A549 (cell line): ENCODE measurements around the gene CD99.
"Not testable (repeated sequence)": the region's sequence is repeated elsewhere in the genome, so short reads cannot be mapped to it uniquely, and the experiment has no call there.

Source experiments
- BHLHE40 ChIP-seq: IDR thresholded peaks from 2 replicates; pipeline ENCODE4 v1.6.1; 2012; ENCODE audit warnings: low read depth, low read length, inconsistent platforms
- CEBPB ChIP-seq, 2 experiments: fragments of >200 bp in 1 of 2; sonication (Bioruptor Twin) in 1 of 2; formaldehyde crosslinking in 1 of 2; IDR thresholded peaks; 2 replicates each; pipeline ENCODE4 v1.6.1; 2012 to 2016
- EP300 ChIP-seq, 2 experiments: fragments of >200 bp; sonication (Bioruptor Twin); formaldehyde crosslinking; IDR thresholded peaks; 2 replicates in 1 of 2; 3 replicates in 1 of 2; pipeline ENCODE4 v1.6.1; 2016 to 2017
- MAZ ChIP-seq: fragments of 150-350 bp; IDR thresholded peaks from 2 replicates; pipeline ENCODE4 v1.6.1; 2014; ENCODE audit warnings: antibody characterized with exemption, low read depth, low read length, borderline replicate concordance
- MYC ChIP-seq: IDR thresholded peaks from 2 replicates; pipeline ENCODE4 v1.6.1; 2012; ENCODE audit warnings: mild to moderate bottlenecking, inconsistent platforms, low read length, improper control_type of control experiment, borderline replicate concordance
- POLR2A ChIP-seq: IDR thresholded peaks from 2 replicates; pipeline ENCODE4 v1.6.1; 2012; ENCODE audit warnings: mild to moderate bottlenecking, low read length
- RAD21 ChIP-seq, 2 experiments: fragments of >200 bp in 1 of 2; sonication (Bioruptor Twin) in 1 of 2; formaldehyde crosslinking in 1 of 2; IDR thresholded peaks in 1 of 2; conservative IDR thresholded peaks in 1 of 2; 2 replicates in 1 of 2; 3 replicates in 1 of 2; pipeline ENCODE4 v1.6.1; 2012 to 2018; ENCODE audit warnings: inconsistent platforms in 1 of 2
- ZFP36 ChIP-seq: fragments of 450-650 bp; IDR thresholded peaks from 2 replicates; pipeline ENCODE4 v1.6.1; 2014; ENCODE audit warnings: borderline replicate concordance; ENCODE audit not compliant: partially characterized antibody
- TF ChIP-seq, protein P1 (sequence below): fragments of >200 bp; sonication (Bioruptor Twin); formaldehyde crosslinking; IDR thresholded peaks from 3 replicates; pipeline ENCODE4 v1.5.1; 2016
- TF ChIP-seq, protein P2 (sequence below): fragments of >200 bp; sonication (Bioruptor Twin); formaldehyde crosslinking; IDR thresholded peaks from 3 replicates; pipeline ENCODE4 v1.6.1; 2016
- TF ChIP-seq, protein P3 (sequence below): IDR thresholded peaks from 2 replicates; pipeline ENCODE4 v1.6.1; 2012
- TF ChIP-seq, protein P4 (sequence below): fragments of 200-600 bp; sonication (generic); IDR thresholded peaks from 2 replicates; pipeline ENCODE4 v1.6.1; 2016; ENCODE audit warnings: antibody characterized with exemption, mild to moderate bottlenecking, moderate library complexity
- TF ChIP-seq, protein P5 (sequence below): IDR thresholded peaks from 2 replicates; pipeline ENCODE4 v1.6.1; 2012

DNA sequence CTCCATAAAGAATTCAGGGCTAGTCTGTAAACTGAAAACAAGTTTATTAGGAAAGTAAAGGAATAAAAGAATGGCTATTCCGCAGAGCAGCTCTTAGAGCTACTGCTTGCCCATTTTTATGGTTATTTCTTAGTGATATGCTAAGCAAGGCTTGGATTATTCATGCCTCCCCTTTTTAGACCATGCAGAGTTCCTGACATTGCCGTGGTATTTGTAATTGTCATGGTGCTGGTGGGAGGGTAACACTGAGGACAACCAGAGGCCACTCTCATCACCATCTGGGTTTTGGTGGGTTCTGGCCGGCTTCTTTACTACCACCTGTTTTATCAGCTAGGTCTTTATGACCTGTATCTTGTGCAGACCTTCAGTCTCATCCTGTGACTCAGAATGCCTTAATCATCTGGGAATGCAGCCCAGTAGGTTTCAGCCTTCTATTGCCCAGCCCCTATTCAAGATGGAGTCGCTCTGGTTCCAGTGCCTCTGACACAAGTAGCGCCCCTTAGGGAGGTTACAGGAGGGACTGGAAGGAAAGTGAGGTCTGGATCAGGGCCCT lies 64.1 kb downstream of the CD99 start:
- not testable (repeated sequence) for TF ChIP-seq EP300 (IDR thresholded peaks at IDR 0.05); CEBPB (IDR thresholded peaks at IDR 0.05); MYC; MAZ; POLR2A; BHLHE40; ZFP36; RAD21 (conservative IDR thresholded peaks at IDR 0.05 in 1 of 2, IDR thresholded peaks at IDR 0.05 in 1 of 2)
- TF ChIP-seq, protein P1, sequence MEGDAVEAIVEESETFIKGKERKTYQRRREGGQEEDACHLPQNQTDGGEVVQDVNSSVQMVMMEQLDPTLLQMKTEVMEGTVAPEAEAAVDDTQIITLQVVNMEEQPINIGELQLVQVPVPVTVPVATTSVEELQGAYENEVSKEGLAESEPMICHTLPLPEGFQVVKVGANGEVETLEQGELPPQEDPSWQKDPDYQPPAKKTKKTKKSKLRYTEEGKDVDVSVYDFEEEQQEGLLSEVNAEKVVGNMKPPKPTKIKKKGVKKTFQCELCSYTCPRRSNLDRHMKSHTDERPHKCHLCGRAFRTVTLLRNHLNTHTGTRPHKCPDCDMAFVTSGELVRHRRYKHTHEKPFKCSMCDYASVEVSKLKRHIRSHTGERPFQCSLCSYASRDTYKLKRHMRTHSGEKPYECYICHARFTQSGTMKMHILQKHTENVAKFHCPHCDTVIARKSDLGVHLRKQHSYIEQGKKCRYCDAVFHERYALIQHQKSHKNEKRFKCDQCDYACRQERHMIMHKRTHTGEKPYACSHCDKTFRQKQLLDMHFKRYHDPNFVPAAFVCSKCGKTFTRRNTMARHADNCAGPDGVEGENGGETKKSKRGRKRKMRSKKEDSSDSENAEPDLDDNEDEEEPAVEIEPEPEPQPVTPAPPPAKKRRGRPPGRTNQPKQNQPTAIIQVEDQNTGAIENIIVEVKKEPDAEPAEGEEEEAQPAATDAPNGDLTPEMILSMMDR = not testable (repeated sequence)
- TF ChIP-seq, protein P2, sequence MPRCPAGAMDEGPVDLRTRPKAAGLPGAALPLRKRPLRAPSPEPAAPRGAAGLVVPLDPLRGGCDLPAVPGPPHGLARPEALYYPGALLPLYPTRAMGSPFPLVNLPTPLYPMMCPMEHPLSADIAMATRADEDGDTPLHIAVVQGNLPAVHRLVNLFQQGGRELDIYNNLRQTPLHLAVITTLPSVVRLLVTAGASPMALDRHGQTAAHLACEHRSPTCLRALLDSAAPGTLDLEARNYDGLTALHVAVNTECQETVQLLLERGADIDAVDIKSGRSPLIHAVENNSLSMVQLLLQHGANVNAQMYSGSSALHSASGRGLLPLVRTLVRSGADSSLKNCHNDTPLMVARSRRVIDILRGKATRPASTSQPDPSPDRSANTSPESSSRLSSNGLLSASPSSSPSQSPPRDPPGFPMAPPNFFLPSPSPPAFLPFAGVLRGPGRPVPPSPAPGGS = not testable (repeated sequence)
- TF ChIP-seq, protein P3, sequence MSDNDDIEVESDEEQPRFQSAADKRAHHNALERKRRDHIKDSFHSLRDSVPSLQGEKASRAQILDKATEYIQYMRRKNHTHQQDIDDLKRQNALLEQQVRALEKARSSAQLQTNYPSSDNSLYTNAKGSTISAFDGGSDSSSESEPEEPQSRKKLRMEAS = not testable (repeated sequence)
- TF ChIP-seq, protein P4, sequence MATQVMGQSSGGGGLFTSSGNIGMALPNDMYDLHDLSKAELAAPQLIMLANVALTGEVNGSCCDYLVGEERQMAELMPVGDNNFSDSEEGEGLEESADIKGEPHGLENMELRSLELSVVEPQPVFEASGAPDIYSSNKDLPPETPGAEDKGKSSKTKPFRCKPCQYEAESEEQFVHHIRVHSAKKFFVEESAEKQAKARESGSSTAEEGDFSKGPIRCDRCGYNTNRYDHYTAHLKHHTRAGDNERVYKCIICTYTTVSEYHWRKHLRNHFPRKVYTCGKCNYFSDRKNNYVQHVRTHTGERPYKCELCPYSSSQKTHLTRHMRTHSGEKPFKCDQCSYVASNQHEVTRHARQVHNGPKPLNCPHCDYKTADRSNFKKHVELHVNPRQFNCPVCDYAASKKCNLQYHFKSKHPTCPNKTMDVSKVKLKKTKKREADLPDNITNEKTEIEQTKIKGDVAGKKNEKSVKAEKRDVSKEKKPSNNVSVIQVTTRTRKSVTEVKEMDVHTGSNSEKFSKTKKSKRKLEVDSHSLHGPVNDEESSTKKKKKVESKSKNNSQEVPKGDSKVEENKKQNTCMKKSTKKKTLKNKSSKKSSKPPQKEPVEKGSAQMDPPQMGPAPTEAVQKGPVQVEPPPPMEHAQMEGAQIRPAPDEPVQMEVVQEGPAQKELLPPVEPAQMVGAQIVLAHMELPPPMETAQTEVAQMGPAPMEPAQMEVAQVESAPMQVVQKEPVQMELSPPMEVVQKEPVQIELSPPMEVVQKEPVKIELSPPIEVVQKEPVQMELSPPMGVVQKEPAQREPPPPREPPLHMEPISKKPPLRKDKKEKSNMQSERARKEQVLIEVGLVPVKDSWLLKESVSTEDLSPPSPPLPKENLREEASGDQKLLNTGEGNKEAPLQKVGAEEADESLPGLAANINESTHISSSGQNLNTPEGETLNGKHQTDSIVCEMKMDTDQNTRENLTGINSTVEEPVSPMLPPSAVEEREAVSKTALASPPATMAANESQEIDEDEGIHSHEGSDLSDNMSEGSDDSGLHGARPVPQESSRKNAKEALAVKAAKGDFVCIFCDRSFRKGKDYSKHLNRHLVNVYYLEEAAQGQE = not testable (repeated sequence)
- TF ChIP-seq, protein P5, sequence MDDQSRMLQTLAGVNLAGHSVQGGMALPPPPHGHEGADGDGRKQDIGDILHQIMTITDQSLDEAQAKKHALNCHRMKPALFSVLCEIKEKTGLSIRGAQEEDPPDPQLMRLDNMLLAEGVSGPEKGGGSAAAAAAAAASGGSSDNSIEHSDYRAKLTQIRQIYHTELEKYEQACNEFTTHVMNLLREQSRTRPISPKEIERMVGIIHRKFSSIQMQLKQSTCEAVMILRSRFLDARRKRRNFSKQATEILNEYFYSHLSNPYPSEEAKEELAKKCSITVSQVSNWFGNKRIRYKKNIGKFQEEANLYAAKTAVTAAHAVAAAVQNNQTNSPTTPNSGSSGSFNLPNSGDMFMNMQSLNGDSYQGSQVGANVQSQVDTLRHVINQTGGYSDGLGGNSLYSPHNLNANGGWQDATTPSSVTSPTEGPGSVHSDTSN = not testable (repeated sequence)
